Kidney glomerular epithelial cell (primary cell): ENCODE results near the gene PUM2.
A peak's percentile ranks its signal among the peaks of the same experiment; 100 is the strongest.
"Not testable (repeated sequence)": the region's sequence is repeated elsewhere in the genome, so short reads cannot be mapped to it uniquely, and the experiment has no call there.

Source experiments
- DNase-seq: peaks from one replicate; lab custom pipeline; 2025; lab: John Stamatoyannopoulos, UW

The PUM2 gene, protein sequence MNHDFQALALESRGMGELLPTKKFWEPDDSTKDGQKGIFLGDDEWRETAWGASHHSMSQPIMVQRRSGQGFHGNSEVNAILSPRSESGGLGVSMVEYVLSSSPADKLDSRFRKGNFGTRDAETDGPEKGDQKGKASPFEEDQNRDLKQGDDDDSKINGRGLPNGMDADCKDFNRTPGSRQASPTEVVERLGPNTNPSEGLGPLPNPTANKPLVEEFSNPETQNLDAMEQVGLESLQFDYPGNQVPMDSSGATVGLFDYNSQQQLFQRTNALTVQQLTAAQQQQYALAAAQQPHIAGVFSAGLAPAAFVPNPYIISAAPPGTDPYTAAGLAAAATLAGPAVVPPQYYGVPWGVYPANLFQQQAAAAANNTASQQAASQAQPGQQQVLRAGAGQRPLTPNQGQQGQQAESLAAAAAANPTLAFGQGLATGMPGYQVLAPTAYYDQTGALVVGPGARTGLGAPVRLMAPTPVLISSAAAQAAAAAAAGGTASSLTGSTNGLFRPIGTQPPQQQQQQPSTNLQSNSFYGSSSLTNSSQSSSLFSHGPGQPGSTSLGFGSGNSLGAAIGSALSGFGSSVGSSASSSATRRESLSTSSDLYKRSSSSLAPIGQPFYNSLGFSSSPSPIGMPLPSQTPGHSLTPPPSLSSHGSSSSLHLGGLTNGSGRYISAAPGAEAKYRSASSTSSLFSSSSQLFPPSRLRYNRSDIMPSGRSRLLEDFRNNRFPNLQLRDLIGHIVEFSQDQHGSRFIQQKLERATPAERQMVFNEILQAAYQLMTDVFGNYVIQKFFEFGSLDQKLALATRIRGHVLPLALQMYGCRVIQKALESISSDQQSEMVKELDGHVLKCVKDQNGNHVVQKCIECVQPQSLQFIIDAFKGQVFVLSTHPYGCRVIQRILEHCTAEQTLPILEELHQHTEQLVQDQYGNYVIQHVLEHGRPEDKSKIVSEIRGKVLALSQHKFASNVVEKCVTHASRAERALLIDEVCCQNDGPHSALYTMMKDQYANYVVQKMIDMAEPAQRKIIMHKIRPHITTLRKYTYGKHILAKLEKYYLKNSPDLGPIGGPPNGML

DNA sequence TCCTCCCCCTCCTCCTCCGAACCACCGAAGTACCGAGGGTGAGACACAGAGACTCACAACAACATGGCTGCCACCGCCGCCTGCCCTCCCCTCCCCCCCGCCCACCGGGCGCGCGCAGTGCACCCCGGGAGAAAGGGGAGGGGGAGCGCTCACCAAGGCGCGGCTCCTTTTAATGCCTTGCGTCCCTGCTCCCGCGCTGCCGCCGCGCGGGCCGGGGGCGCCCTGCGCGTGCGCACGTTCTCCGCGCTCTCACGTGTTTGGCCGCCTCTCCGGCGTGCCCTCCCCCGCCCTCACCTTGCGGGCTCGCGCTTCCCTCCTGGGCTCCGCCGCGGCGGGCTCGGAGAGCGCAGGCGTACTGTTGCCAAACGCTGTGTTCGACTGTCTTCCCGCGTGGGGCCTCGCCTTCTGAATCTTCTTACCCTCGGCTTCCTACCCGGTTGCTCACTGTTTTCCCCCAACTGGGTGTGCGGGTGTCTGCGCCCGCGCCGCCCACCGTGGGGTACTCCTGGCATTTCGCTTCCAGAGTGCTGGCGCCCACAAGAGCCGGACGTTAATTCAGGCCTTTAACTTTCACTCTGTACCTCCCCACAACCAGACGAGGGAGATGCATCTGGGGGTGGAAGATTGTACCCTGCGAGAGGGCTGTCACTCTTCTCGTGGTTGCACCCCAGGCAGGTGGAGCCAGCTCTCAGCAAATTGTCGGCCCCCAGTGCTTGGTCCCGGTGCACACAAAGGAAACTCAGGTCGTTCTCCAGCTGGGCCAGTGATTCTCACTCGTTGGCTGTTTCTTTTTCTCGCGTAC is at the start of gene PUM2:
Gene PUM2 (minus strand): TSS at position 92 of the 802 bp plus-strand sequence. CDS start 23,484 bp downstream, outside the sequence.
- DNase-seq = peak; percentile 83

DNA sequence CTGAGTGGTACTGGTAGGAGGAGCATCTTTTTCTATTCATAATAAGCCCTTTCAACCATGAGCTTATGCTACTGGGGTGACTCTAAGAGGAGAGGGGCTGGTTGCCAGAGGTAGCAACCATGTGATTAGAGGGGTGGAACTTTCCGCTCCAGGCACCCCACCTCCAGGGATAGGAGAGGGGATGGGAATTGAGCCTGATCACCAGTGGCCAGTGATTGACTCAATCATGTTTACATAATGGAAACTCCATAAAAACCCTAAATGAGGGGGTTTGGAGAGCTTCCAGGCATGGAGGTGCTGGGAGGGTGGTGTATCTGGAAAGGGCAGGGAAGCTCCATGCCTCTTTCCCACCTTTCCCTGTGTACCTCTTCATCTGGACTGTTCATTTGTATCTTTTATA is 49.7 kb upstream of the PUM2 start:
- no peak for DNase-seq

DNA sequence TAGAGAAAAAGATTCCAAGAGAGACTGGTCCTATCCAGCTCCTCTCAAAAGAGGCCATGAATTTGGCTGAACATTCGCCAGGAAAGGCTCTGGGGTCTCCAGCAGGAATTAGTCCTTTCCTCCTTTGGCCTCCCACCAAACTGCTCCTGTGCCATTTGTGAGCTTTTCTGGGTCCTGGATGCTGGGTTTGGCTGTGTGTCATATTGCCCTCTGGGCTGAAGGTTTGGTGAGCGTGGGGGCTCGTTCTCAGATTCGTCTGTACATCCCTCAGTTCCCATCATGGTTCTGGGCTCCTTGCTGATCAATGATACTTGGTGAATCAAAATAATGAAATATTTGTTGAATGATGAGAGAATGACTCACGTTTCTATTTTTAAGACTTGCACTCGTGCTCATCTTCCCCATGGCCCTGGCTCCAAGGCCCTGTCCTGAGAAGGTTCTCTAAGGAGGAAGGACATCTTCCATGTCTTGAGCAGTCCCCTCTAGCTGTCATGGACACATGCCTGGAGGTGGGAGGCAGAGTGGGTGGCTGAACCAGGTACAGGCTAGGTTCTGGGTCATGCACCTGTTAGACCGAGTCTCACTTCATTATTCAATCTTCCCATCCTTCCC is 48.4 kb upstream of the PUM2 start:
- DNase-seq = no peak

DNA sequence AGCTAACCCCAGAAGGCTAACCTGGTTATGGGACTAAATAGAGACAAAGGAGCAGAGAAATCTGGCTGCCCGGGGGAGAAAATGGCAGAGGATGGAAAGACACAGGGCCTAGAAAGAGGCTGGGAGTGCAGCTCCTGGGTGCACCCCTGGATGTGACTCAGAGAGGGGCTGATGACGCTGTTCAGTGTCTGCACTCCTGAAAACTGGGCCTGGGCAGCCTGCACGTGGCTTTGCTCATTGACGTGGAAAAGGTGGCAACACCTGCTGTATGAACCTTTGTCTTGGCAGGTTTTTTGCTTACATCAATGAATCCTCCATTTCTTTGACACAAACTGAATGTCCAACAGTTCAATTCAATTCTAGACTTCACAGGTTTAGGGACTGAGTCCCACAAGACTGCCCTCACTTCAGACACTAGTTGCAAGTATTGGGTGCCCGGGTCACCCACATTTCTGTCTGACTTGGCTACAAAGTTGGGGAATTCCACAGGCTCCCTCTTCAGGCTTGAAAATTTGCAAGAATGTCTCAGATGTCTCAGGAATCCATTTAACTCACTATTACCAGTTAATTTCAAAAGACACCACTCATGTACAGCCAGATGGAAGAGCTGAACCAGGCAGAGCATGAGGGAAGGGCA is 47.3 kb upstream of the PUM2 start:
- DNase-seq = no peak

- no peak for DNase-seq
Observed at GRCh38 chr2:20396356-20397000, 45.8 kb upstream of the PUM2 start.

DNA sequence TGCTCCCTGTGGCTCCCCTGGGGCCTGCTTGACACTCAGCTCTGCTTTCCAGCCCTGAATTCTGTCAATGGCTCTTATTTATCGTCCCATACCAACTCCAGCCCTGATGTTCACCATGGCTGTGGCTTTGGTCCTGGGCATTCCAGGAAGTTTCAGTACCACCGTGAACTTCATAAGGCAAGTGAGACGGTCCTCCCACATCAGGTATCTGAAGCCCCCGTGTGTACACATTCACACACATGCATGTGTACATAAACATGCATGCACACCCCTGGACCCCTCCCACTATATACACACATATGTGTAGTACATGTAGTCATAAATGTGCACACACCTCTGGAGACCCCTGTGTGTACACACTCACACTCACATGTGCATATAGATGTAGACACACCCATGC is 43.3 kb upstream of the PUM2 start:
- no peak for DNase-seq

GRCh38 chr2:20391951-20392699 is 41.5 kb upstream of the PUM2 start:
- DNase-seq = peak; percentile 28

- no peak for DNase-seq
Observed at GRCh38 chr2:20390524-20391123, 40.0 kb upstream of the PUM2 start.

- DNase-seq = no peak
Observed at GRCh38 chr2:20384953-20385352, 34.3 kb upstream of the PUM2 start.

DNA sequence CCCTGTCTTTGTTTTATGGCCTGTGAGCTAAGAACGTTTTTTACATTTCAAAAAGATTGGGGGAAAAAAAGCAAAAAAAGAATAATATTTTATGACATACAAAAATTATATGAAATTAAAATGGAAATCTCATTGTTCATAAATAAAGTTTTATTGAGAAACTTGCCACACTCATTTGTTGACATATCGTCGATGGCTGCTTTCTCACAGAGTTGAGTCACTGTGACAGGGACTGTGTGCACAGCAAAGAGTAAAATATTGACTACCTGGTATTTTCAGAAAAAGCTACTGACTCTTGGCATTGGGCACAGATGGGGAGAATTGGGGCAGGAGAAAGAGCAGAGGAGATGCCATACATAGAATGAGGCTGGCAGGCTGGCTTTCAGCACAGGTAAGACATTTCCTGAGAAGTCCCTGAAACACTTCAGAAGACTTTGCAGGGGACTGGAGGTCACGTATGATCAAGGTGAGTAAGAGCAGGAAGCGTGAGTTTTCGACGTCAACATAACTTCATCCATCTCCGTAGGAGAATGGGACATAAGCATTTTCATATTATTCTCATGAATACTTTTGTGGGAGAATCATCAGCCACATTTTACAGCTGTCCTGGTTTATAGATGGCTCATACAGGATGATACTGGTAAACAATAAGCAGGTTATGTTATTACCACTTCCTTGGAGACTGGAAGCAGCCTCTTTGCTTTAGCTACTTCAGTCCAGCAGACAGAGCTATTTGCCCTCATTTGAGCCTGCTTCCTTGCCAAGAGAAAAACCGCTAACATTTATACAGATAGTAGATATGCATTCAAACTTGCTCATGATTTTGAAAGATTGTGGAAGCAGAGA is 32.5 kb upstream of the PUM2 start:
- DNase-seq = no peak

DNA sequence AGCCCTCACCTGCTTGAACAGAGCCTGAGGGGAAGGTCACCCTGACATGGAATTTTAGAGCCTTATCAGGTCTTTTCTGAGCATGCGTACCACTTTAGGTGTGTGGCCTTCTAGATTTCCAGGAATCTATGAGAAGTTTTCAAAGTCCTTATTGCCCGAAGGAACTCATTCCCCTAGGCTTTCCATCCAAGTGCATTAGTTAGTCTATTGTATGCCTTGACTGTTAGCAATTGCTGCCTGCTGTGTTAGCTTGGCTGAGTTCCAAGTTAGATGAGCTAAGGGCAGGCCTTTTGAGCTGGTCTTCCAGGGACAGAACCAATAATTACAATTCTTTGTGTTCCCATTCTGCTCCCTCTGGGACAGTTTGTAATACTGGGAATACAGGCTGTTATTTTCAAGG is 30.8 kb upstream of the PUM2 start:
- peak; percentile 6 for DNase-seq

DNA sequence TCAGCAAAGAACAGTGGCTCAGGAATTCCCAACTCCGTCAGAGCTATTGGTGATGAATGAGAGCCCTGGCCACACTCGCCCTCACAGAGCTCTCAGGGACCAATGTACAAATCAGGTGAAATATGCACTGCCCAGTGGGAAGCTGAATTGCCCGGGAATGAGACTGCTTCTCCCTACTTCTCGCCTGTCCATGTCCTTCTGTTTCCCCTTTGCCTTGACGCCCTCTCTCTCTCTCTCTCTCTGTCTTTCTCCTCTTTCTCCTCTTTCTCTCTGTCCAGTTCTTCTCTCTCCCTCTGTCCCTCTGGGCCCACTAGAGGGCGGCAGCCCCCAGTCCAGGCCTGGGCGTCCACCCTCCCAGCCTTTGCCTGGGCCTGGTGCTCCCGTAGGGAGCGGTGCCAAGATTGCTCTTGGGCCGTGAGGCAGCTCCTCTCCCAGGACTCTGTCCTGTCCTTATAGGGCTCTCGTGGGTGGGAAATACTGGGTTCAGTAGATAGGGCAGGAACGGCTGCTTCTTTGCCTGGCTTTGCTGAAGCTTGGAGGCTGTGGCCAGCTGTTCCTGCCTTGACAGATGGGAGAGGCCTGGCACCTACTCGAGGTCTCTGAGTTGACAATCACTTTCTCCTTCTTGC is 28.4 kb upstream of the PUM2 start:
- DNase-seq = peak; percentile 81

GRCh38 chr2:20378341-20378740 is 27.7 kb upstream of the PUM2 start:
- DNase-seq = no peak

GRCh38 chr2:20377741-20378140 is 27.1 kb upstream of the PUM2 start:
- no peak for DNase-seq

DNA sequence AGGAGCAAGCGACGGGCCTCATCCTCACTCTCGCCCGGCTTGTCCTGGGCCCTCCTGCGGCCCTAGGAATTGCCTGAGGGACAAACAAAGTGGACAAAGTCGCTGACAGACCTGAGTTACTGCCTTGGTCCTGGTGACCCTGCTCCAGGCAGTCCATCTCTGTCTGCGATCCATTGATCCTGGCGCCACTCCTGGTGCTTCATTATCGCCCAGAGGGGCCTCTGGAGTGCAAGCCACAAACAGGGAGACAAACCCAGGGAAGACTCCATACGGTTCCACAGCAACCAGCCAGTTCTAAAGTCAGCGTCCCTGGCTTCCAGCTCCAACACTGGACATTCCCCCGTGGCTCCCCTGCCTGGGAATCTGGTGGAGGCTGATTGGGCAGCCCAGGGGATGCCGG is 24.3 kb upstream of the PUM2 start:
- not testable (repeated sequence) for DNase-seq

DNA sequence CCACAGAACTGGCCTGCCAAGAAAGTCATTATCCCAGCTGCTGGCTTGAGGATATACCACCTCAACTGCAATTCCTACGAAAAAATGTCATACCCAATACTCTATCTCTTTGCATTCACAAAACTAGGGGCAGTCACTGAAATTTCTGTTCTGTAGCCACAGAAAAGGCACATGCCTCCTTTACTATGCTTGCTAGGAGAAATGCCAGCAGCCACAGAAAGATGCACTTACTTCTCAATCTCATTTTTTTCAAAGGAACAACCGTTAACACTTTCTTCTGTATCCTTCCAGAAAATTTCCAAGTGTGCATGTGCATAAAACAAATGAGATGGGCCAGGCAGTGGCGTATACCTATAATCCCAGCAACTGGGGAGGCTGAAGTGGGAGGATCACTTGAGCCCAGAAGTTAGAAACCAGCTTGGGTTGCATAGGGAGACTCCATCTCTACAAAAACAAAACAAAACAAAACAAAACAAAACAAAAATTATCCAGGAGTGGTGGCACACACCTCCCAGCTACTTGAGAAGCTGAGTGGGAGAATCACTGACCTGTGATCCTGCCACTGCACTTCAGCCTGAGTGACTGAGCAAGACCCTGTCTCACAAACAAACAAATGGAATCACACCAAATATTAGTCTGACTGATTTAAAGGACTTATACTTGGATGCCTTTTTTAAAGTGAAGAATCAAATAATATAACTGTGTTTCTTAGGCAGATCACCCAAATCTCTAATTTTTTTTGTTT is 22.4 kb upstream of the PUM2 start:
- no peak for DNase-seq
